ENCODE measurements around the gene TPX2.

TPX2 gene

GRCh38 chr20:31740208-31740607 lies 1.1 kb downstream of the TPX2 start (continued):
- TF ChIP-seq ZBTB21 (tag by site-specific recombination; IDR thresholded peaks at IDR 0.05) (peak; percentile 94), ZNF426 (tag by site-specific recombination; IDR thresholded peaks at IDR 0.05) (no peak), ZNF146 (tag by site-specific recombination; IDR thresholded peaks at IDR 0.05) (no peak), GLIS1 (tag by site-specific recombination; IDR thresholded peaks at IDR 0.05) (0 out of 2 replicates have a peak, but pooled peaks have one; percentile 21), ZNF248 (tag by site-specific recombination; IDR thresholded peaks at IDR 0.05) (no peak), ZEB2 (tag by site-specific recombination; IDR thresholded peaks at IDR 0.05) (no peak), ZNF114 (tag by site-specific recombination; IDR thresholded peaks at IDR 0.05) (no peak), SALL2 (tag by site-specific recombination; IDR thresholded peaks at IDR 0.05; ENCODE audit: borderline replicate concordance) (no peak), ZBTB44 (tag by site-specific recombination; IDR thresholded peaks at IDR 0.05) (no peak), HOXC10 (CRISPR knock-in tag; IDR thresholded peaks at IDR 0.05) (no peak), KLF8 (tag by site-specific recombination; IDR thresholded peaks at IDR 0.05) (no peak), SP2 (tag by site-specific recombination; IDR thresholded peaks at IDR 0.05) (no peak), ZNF629 (tag by site-specific recombination; IDR thresholded peaks at IDR 0.05) (peak; percentile 97), ZNF791 (tag by site-specific recombination; IDR thresholded peaks at IDR 0.05) (no peak), ZNF654 (tag by site-specific recombination; IDR thresholded peaks at IDR 0.05; ENCODE audit: low read depth) (no peak), ZNF24 (tag by site-specific recombination; IDR thresholded peaks at IDR 0.05) (no peak), ZNF155 (tag by site-specific recombination; IDR thresholded peaks at IDR 0.05) (no peak), PRDM10 (tag by site-specific recombination; IDR thresholded peaks at IDR 0.05) (peak; percentile 54), REPIN1 (tag by site-specific recombination; IDR thresholded peaks at IDR 0.05; ENCODE audit: low read depth) (no peak), PRDM2 (tag by site-specific recombination; IDR thresholded peaks at IDR 0.05; ENCODE audit: borderline replicate concordance) (no peak), ZNF639 (tag by site-specific recombination; IDR thresholded peaks at IDR 0.05) (no peak), ZNF76 (tag by site-specific recombination; IDR thresholded peaks at IDR 0.05; ENCODE audit: borderline replicate concordance, low read depth) (peak; percentile 13; the same call in 1 of the 2 replicates), ZNF830 (tag by site-specific recombination; IDR thresholded peaks at IDR 0.05; ENCODE audit: low read depth) (no peak), ZNF768 (tag by site-specific recombination; IDR thresholded peaks at IDR 0.05) (no peak)
